Measurements from ENCODE around the gene ADAMTS7.

DNA sequence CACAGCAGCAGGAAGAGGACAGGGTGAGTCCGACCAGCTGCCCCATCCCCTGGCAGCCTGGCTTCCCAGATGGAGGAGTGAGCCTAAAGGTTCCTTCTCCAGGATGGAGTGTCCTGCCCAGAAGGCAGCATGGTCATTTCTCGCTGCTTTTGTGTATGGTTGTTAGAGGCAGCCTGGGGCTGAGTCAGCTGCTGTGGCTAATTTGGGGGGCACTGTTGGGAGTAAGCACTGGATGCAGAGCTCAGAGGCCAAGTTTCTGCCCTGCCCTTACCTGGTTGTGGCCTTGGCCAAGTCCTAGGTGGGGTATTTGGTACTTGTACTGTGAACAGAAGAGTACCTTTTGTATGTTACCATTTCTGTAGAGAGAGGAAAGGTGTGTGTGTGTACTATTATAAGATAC lies 78.6 kb downstream of the ADAMTS7 start:
- no peak for TF ChIP-seq CTCF (IDR thresholded peaks at IDR 0.05)
- TF ChIP-seq POLR2AphosphoS5 (IDR thresholded peaks at IDR 0.05), result no peak

Data from breast epithelium (tissue), 3 donors.